Ecto neural progenitor cell (in vitro differentiated cells): ENCODE results near the gene SPACA5B.
"Not testable (repeated sequence)": the region's sequence is repeated elsewhere in the genome, so short reads cannot be mapped to it uniquely, and the experiment has no call there.

Experiments
- DNase-seq: peaks from one replicate; pipeline ENCODE4 v3.0.0-alpha.2; 2018; ENCODE audit warnings: low spot score

SPACA5B gene

DNA sequence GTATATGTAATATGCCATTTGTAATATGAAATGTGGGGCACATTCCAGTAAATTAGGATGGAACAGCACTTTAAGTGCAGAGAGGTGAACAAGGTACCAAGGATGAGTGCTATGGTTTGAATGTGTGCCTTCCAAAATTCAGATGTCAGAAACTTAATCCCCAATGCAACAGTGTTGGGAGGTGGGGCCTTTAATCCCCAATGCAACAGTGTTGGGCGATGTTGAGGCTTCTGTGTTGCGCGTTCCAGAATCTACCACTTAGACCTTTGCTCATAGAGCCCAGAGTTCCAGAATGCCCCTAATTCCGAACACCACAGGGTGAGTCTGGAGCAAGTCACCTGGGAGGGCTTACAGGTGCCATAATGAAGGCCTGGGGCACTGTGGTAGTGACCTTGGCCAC, at the start of gene SPACA5B:
Gene SPACA5B, plus strand, starts transcription at position 301 of the 400 bp plus-strand sequence. Its CDS starts 62 bp downstream, at position 363.
- not testable (repeated sequence) for DNase-seq

DNA sequence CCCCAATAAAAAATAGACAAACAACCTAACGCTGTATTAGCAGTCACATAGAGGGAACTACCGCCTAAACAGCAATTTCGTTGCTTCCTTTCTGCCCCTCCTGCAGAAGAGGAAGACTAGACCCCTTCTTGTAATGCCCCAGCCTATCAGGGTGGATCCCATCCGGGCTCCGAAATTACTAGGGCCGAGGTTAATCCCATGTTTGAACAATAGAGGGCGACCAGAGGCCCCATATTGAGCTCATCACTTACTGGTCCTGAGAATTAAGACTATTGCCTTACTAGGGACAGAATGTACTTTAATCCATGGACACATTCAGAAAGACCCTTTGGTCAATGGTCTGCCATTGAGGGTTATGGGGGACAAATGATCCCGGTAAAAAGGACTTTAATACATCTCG, 47.2 kb upstream of the SPACA5B start:
- peak; percentile 48 for DNase-seq

DNA sequence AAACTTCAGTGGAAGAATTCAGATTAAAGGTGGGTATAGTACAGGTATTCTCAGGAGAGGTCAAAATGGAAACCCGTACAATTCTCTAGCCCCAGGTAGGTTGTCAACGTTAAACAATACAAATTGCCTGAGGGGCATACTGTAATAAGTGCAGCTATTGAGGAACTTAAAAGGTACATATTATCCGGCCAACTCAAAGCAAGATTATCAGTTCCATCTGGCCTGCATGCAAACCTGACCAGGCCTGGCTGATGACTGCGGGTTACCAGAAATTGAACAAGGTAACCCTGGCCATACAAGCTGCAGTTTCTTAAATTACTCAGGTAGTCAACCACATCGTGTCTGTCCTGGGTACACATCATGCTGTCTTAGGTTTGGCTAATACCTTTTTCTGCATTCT, 46.7 kb upstream of the SPACA5B start:
- no peak for DNase-seq

DNA sequence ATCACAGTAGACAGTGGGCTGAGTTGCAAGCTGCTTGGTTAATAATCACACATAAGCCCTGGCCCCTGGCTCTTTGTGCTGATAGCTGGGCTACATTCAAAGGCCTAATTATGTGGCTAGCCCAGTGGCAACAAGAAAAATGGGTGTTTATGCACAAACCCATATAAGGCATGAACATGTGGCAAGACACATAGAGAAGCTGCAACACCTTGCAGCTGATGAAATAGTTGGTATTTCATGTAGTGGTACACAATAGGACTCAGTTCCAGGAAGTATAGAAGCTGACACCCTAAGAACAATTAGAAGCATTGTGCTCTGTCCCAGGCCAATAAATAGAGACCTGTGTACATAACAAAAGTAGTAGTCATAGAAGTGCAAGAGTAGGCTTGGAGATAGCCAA, 44.3 kb upstream of the SPACA5B start:
- DNase-seq: no peak

DNA sequence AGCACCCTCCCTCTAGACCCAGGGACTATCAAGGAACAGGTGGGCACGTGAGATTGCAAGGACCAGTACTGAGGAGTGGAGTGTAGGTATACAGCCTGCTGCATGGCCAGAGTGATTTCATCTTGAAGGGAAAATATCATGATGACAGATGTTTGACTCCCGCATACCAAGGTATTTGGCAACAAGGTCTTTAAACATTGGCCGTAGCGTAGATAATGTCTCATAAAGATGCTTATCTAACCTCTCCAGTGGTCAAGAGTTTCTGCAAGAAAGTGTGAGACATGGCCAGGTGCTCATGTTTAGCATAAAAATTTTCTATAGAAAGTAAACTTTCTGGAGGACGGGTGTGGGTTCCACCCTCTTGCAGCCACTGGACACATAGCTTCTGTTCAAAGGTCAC, 40.3 kb upstream of the SPACA5B start:
- no peak for DNase-seq

DNA sequence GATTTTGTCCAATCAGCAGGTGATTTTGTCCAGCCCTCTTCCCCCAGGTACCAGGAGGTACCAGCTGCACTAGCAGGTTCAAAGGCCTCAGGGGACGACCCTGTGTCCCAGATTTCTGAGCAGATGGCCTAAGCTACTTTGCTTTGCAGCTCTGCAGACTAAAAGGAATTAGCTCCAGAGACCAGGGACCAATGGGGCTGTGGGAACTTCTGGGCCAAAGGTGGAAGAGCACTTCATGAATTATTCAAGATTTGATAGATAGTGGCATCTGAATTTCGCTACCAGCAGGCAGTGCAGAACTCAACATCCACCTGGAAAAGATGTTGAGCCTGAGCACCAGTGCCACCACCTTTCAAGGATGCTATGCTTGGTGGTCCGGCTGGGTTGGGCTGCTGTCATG, 37.9 kb upstream of the SPACA5B start:
- not testable (repeated sequence) for DNase-seq

DNA sequence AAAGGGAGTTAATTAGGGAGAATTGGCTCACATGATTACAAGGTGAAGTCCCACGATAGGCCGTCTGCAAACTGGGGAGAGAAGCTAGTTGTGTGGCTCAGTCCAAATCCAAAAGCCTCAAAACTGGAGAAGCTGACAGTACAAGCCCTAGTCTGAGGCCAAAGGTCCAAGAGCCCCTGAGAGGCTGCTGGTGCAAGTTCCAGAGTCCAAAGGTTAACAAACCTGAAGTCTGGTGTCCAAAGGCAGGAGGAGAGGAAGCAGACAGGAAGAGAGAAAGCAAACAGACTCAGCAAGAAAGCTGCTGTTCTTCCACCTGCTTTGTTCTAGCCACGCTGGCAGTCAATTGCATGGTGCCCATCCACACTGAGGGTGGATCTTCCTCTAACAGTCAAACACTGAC, 29.0 kb upstream of the SPACA5B start:
- DNase-seq: no peak

DNA sequence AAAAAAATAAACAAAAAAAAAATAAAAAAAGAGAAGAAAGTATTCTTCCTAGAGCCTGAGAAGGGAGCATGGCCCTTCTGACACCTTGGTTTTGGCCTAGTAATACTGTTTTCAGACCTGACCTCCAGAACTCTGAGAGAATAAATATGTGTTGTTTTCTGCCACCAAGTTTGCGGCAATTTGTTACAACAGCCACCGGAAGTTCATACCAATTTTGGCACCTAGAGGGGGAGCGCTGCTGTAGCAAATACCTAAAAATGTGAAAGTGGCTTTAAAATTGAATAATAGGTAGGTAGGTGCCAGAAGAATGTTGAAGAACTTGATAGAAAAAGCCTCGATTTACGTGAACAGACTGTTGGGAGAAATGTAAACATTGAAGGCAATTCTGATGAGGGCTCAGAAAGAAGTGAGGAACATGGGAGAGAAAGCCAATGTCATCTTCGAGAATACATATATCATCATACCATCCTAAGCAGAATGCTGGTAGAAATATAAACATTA, 27.5 kb upstream of the SPACA5B start:
- DNase-seq: no peak

DNA sequence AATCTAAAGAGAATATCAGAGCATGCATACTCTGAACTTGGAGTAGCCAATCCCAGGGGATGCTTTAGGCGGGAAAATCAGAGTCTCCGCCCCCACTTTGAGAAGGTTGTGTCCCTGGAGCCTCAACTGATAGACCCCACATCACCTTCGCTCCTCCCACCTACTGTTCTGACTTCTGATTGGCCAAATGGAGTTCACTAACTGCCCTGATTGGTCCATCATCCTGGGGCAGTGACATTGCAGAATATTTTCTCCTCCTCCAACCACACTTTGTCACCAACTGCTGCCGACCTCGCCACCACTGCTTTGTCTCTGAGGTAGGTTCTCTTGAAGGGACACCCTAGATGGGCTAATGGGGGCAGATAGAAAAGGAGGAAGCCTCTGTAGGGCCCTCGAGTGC, 22.7 kb upstream of the SPACA5B start:
- DNase-seq: no peak

DNA sequence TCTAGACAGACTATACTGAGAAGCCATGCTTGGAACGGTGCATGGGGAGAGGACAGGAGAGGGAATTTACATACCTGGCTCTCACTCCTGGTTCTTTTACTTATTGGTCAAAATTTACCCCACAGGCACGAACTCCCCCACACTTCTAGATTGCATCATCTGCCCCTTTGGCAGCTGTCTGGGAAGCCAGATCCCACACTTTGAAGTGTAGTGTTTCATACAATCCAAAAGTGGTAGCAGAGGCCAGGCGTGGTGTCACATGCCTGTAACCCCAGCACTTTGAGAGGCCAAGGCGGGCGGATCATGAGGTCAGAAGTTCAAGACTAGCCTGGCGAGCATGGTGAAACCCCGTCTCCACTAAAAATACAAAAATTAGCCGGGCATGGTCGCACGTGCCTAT, 5.1 kb upstream of the SPACA5B start:
- DNase-seq: not testable (repeated sequence)

DNA sequence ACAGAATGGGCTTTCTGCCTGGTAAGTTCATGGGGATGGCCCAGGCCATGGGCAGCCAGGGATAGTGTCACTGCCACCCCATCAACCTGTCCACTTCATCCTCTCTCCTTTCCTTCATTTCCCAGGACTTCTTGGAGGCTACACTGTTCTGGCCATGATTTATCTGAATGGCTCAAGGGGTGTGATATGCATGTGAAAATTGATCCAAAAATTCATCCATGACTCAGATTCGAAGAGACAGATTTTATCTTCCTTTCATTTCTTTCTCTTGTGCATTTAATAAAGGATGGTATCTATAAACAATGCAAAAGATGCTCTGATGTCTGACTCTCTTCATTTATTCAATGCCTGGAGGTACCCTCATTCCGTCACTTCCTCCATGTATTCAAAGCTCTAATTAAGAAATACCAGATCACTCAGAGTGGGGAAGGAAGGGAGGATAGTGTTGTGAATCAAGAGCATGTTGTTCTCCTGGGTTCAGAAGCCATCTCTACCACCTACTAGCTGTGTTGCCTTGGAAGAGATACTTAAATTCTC, 1.9 kb downstream of the SPACA5B start:
- DNase-seq: not testable (repeated sequence)

DNA sequence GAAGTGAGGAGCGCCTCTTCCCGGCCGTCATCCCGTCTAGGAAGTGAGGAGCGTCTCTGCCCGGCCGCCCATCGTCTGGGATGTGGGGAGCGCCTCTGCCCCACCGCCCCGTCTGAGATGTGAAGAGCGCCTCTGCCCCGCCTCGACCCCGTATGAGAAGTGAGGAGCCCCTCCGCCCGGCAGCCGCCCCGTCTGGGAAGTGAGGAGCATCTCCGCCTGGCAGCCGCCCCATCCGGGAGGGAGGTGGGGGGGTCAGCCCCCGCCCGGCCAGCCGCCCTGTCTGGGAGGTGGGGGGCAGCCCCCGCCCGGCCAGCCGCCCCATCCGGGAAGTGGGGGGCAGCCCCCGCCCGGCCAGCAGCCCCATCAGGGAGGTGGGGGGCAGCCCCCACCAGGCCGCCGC, 8.7 kb downstream of the SPACA5B start:
- not testable (repeated sequence) for DNase-seq

DNA sequence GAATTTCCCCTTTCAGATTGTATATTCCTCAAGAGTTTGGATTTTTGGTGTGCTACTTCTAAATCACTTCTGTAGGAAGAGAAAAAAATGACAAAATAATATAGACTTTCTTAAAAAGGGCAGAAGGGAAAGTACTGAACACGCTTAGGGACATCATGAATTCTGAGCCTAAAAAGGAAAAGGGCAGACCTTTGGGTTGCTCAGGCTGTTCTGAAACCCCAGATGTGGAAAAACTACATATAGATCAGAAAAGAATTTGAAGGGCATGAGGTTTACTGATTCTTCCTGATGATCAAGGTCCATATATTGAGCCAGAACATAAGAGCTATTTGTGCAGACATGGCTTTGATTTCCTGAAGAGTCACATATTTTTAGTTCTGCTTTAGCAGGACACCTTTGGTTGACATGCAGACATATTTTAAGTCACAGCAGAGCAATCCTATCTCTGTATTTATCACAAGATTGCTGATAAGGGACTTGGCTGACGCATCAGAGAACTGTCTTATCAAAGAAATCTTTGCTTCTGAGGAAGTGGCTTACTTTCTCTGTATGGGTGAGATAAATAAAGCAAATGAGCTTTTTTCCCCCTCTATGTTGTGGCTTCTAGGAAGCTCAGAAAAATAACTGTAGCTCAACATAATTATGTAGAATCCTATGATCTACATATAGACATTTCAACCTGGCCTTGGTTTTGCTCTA, 11.5 kb downstream of the SPACA5B start:
- not testable (repeated sequence) for DNase-seq

DNA sequence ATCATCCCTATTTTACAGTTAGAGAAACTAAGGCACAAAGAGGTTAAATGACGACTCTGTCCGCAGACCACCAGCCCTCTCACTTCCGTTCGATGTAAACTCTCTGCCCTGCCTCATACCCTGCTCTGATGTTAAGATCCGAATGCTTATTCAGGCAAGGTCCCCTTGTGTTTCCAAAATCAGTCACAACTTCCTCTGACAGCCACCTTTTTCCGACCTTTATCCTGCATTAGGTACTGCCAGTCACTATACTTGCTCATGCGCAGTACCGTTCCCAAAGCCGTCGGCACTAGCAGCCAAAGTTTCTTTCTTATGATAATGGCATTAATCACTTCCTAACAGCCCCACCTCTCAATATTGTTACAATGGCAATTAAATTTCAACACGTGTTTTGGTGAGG, 12.3 kb downstream of the SPACA5B start:
- not testable (repeated sequence) for DNase-seq

DNA sequence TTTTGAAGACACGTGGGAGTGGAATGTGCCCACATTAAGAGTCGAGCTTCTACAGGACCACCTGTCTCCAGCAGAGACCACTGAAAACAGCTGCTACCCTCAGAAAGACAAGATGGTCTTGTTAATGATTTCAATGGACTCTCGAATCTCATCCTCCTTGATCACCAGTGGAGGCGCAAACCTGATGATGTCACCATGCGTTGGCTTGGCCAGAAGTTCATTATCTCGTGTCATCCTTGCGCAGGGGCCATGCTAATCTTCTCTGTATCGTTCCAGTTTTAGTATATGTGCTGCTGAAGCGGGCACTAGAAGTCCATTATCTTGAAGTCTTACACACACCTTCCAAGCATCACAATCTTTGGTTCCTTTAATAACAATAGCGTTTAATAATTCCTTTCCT, 23.3 kb downstream of the SPACA5B start:
- DNase-seq: no peak

DNA sequence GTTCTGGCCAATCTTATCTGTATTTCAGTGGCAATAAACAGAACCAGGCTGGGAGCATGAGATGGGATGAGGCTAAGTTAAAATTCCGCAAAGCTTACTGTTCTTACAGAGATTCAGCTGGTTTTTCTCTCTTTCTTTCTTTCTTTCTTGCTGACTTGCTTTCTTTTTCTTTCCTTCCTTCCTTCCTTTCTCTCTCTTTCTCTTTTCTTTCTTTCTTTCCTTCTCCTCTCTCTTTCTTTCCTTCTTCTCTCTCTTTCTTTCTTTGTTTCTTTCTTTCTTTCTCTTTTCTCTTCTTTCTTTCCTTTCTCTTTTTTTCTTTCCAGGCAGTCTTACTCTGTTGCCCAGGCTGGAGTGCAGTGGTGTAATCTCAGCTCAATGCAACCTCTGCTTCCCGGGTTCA, 24.4 kb downstream of the SPACA5B start:
- DNase-seq: no peak

DNA sequence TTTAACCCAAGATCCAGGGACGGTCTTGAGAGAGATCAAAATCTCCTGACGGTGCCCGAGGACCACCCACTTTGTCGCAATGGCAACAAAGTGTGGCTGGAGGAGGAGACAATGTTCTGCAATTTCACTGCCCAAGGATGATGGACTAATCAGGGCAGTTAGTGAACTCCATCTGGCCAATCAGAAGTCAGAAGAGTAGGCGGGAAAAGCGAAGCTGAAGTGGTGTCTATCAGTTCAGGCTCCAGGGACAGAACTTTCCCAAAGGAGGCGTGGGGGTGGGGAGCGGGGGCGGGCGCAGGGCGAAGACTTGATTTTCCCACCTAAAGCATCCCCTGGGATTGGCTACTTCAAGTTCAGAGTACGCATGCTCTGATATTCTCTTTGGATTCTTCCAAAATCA, 25.6 kb downstream of the SPACA5B start:
- DNase-seq: no peak

DNA sequence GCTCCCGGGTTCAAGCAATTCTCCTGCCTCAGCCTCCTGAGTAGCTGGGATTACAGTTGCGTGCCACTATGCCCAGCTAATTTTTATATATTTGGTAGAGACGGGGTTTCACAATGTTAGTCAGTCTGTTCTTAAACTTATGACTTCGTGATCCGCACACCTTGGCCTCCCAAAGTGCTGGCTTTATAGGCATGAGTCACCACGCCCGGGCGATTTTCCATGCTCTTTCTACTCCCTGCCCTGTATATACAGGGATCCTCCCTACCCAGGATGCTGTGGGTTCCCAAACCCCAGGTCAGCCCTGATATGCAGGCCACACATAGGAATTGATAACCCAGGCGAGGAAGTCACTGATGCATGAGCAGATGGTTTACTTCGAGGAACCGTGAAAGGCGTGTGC, 34.8 kb downstream of the SPACA5B start:
- DNase-seq: no peak

DNA sequence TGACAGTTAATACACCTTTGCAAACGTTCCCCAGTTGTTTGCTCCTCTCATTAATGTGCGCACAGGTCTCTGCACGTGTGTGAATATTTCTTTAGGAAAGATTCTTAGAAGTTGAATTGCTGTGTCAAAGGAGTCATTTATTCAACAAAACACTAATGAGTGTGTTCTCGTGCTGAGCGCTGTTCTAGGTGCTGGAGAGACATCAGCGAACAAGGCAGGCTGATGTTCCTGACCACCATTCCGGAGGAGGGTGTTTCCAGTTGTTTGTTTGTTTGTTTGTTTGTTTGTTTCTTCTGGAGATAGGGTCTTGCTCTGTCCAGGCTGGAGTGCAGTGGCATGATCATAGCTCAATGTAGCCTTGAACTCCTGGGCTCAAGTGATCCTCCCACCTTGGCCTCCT, 35.9 kb downstream of the SPACA5B start:
- not testable (repeated sequence) for DNase-seq

DNA sequence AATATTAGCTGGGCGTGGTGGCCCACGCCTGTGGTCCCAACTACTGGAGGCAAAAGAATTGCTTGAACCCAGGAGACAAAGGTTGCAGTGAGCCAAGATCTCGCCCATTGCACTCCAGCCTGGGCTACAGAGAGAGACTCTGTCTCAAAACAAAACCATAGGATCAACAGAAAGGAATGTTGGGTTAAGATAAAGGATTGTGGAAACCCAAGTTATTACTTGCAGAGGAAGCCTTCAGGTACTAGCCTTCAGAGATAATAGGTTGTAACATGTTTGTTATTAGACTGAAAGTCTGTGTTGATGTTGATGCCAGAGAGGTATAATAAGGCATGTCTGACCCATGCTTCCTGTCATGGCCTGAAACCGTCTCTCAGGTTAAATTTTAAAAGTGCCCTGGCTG, 49.3 kb downstream of the SPACA5B start:
- DNase-seq: no peak

DNA sequence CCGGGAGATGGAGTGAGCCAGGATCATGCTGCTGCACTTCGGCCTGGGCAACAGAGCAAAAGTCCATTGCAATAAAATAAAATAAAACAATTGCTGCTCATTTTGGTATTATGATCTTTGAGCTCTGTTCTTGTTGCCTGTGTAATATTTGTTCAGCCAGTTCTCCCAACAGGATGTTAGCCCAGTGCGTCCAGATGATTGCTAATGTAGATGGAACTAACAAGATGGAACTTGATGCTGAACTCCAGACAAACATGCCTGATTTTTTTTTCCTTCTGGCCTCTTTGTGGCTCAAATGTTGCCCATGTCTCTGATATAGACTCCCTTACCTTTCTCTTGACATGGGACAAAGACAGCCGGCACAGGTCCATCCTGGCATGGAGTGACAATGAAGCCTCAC, 50.4 kb downstream of the SPACA5B start:
- DNase-seq: no peak

DNA sequence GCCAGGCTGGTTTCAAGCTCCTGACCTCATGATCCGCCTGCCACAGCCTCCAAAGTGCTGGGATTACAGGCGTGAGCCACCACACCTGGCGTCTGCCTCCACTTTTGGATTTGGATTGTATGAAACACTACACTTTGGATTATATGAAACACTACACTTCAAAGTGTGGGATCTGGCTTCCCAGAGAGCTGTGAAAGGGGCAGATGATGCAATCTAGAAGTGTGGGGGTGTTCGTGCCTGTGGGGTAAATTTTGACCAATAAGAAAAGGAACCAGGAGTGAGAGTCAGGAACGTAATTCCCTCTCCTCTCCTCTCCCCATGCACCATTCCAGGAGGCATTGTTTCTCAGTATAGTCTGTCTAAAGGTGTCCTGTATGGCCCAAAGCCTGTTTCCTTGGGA, 51.5 kb downstream of the SPACA5B start:
- DNase-seq: not testable (repeated sequence)
